HAP-1 (cell line): ENCODE results near the gene HTR1B.
A peak's percentile ranks its signal among the peaks of the same experiment; 100 is the strongest.

ENCODE experiments used
- DNase-seq, 2 experiments: peaks; one replicate each; pipeline ENCODE4 v3.0.0-alpha.2; 2016 to 2020; ENCODE audit warnings: low spot score in 2 of 2
- H3K27me3 ChIP-seq: fragments of 250-450 bp; sonication (Bioruptor Pico); 2 replicates; pipeline ENCODE4 v1.5.1; 2020; ENCODE audit warnings: low read depth, mild to moderate bottlenecking, moderate library complexity
- H3K36me3 ChIP-seq: fragments of 250-450 bp; sonication (Bioruptor Pico); replicated peaks from 2 replicates; pipeline ENCODE4 v1.5.1; 2020; ENCODE audit warnings: mild to moderate bottlenecking
- H3K4me1 ChIP-seq: fragments of 250-450 bp; sonication (Bioruptor Pico); 2 replicates; pipeline ENCODE4 v1.5.1; 2020; ENCODE audit warnings: mild to moderate bottlenecking
- H3K4me3 ChIP-seq: fragments of 250-450 bp; sonication (Bioruptor Pico); 2 replicates; pipeline ENCODE4 v1.5.1; 2020; ENCODE audit warnings: mild to moderate bottlenecking, moderate library complexity
- H3K9me3 ChIP-seq: fragments of 250-450 bp; sonication (Bioruptor Pico); 2 replicates; pipeline ENCODE4 v1.5.1; 2020; ENCODE audit warnings: mild to moderate bottlenecking, moderate library complexity
- in situ Hi-C: fragments of 300-500 bp; cut with MboI; formaldehyde crosslinking; loops from 3 replicates; pipeline ENCODE4 v1.14.3; 2020; ENCODE audit warnings: low sequenced_read_pairs, inconsistent platforms, mixed read lengths

The HTR1B gene

DNA sequence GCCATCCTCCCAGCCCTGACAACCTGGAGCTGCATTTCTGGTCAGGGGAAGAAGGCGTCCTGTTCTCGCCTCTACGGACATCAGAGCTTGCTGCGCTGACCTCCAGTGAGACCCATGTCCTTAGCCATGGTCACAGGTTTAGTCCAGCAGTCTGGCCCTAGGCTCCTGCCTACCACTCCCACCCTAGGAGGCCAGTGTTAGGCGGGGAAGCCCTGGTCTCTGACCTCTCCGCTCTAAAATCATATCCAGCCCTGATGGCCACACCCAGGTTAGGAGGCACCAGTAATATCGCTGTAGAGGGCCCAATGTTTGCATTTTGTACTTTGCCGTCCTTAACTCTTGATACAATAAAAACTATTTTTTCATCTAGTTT, 1.2 kb upstream of the HTR1B start:
- in situ Hi-C loops = loop anchor here (25.0 kb wide), 1 partner anchor 1527 kb away; no protein-coding TSS in a partner anchor
- Histone ChIP-seq H3K4me3 (no peak overlapping the region), H3K9me3 (no peaks in the 10 kb centered on the region), H3K4me1 (no peaks in the 10 kb centered on the region), H3K27me3 (peaks cover 43% of the 10 kb centered on the region), H3K36me3 (no peaks in the 10 kb centered on the region)
- no peak for DNase-seq

DNA sequence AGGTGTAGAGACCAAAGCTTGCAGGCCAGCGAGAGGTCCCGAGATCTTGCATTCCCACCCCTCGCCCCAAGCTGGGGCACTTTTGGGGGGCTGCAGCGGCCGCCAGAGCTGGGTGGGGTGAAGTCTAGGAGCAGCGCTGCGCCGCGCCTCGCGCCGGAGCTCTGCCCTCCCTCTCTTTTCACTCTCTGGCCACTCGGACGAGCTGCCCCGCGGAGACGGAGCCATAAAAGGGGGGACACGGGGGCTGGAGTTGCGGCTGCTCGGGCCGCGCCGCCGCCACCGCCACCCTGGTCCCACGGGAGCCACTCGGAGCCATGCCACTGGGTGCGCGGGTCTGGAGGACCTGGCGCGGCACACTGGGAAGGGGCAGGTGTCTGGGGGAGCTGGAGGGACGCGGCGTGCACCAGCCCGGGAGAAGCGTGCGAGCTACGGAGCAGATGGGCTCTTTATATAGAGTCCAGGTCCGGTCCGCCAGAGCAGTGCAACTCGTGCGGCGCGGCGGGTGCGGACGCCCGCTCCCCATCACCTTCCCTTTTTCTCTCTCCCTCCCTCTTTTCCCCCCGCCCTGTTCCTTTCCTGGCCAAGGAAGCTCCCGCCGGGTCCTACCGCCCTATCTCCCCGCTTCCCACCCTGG, 687 bp upstream of the HTR1B start:
- no peak overlapping the region for H3K4me3 ChIP-seq
- in situ Hi-C loops = loop anchor here (25.0 kb wide), 1 partner anchor 1527 kb away; no protein-coding TSS in a partner anchor
- H3K4me1 ChIP-seq = no peaks in the 10 kb centered on the region
- no peaks in the 10 kb centered on the region for H3K9me3 ChIP-seq
- no peak for DNase-seq
- no peaks in the 10 kb centered on the region for H3K36me3 ChIP-seq
- peaks cover 43% of the 10 kb centered on the region for H3K27me3 ChIP-seq

DNA sequence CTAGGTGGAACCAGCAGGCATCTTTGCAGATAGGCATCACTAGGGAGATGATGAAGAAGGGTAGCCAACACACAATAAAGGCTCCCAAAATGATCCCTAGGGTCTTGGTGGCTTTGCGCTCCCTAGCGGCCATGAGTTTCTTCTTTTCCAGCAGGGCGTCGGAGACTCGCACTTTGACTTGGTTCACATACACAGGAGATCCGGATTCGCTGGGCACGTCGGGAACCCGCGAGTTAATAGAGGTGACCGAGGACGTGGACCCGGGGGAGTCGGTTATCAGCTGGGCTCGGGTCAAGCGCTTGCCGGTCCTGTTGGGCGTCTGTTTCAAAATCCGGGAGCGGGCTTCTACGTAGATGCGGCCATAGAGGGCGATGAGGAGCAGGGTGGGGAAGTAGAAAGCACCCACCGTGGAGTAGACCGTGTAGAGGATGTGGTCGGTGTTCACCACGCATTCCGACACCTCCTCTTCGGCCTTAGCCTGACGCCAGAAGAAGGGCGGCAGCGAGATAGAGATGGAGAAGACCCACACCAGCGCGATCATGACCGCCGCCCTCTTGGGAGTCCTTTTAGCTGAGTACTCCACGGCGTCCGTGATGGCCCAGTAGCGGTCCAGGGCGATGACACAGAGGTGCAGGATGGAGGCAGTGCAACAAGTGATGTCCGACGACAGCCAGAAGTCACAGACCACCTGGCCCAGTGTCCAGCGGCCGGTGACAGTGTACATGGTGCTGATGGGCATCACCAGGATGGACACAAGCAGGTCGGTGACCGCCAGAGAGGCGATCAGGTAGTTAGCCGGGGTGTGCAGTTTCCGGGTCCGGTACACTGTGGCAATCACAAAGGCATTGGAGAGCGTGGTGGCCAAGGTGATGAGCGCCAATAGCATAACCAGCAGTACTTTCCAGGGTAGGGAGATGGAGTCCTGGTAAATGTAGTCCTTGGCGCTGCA, 658 bp downstream of the HTR1B start:
- Histone ChIP-seq H3K4me1 (no peaks in the 10 kb centered on the region), H3K27me3 (peaks cover 43% of the 10 kb centered on the region), H3K9me3 (no peaks in the 10 kb centered on the region), H3K4me3 (no peak overlapping the region), H3K36me3 (no peaks in the 10 kb centered on the region)
- in situ Hi-C loops = loop anchor here (25.0 kb wide), 1 partner anchor 1525 kb away; no protein-coding TSS in a partner anchor
- peak in 1 of 2 experiments; percentile 27 for DNase-seq

DNA sequence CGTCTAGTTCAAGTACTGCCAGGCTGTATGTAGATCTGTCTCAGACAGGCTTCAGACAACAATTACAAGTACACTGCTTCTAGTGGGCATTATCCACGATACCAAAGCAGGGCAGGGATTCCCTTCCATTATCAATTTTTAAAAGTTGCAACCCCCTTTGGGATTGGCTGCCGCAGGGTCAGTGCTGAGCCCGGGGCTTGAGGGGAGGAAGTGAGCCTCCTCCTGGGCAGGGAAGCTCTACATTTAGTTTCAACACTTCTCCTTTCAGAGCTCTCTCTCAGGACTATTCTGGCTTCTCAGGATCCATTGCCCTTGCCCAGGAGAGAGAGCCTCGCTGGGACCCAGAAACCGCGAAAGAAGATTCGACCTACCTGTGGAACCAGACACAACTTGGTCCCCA, 1.5 kb downstream of the HTR1B start:
- Histone ChIP-seq H3K9me3 (no peaks in the 10 kb centered on the region), H3K4me3 (no peak overlapping the region), H3K27me3 (peaks cover 43% of the 10 kb centered on the region), H3K4me1 (no peaks in the 10 kb centered on the region), H3K36me3 (no peaks in the 10 kb centered on the region)
- in situ Hi-C loops = loop anchor here (25.0 kb wide), 1 partner anchor 1524 kb away; no protein-coding TSS in a partner anchor
- DNase-seq = no peak

DNA sequence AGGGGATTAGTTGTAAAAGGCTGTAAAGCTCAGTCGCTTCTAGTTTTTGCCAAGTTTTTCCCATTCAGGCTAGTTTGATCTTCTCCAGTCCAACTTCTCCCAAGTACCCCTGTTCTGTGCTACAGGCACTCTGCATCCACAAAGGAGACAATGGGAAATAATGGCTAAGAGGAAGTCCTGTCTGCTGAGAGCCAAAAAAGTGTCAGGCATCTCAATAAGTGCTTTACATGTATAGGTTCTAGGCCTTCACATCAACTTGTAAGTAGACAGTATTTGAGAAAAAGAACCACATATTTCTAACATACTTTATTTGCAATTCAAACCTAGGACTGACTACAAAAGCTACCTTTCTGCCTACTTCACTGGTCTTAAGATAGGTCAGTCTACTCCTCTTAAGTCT, 4.9 kb downstream of the HTR1B start:
- in situ Hi-C loops = loop anchor here (25.0 kb wide), 1 partner anchor 1521 kb away; no protein-coding TSS in a partner anchor
- no peak overlapping the region for H3K4me3 ChIP-seq
- H3K4me1 ChIP-seq = no peaks in the 10 kb centered on the region
- peaks cover 12% of the 10 kb centered on the region for H3K27me3 ChIP-seq
- no peaks in the 10 kb centered on the region for H3K9me3 ChIP-seq
- DNase-seq = no peak
- no peaks in the 10 kb centered on the region for H3K36me3 ChIP-seq

DNA sequence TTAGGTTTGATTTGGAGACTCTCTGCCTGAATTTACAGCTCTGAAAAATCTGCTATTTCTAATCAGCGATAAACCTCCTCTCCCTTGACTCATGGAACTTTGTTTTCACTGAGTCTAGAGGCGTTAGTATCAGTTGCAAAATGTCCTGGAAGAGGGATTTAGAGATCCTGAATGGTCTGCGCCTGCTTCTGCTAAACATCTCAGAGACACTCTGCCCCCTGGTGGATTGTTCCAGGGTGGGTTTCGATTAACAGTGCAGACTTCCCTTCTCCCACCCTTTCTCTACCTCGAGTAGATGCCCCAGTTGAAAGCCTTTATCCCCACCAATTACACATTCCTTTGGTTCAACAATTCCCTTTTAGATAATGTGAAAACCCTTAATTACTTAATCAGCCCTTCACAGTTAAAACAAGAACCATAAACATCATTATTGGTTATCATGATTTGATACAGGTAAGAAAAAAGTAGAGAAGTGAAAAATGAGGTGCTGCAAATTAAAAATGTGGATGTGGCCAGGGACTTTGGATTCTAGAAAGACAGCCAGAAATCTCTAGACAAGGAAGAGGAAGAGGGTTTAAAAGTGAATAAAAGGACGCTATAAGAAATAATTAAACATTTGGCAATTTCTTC, 5.5 kb downstream of the HTR1B start:
- Histone ChIP-seq H3K4me1 (no peaks in the 10 kb centered on the region), H3K4me3 (no peak overlapping the region), H3K27me3 (peaks cover 6% of the 10 kb centered on the region; the same call in 1 of the 2 replicates), H3K9me3 (no peaks in the 10 kb centered on the region), H3K36me3 (no peaks in the 10 kb centered on the region)
- in situ Hi-C loops = loop anchor here (25.0 kb wide), 1 partner anchor 1521 kb away; no protein-coding TSS in a partner anchor
- DNase-seq = peak; percentile 50 to 81

DNA sequence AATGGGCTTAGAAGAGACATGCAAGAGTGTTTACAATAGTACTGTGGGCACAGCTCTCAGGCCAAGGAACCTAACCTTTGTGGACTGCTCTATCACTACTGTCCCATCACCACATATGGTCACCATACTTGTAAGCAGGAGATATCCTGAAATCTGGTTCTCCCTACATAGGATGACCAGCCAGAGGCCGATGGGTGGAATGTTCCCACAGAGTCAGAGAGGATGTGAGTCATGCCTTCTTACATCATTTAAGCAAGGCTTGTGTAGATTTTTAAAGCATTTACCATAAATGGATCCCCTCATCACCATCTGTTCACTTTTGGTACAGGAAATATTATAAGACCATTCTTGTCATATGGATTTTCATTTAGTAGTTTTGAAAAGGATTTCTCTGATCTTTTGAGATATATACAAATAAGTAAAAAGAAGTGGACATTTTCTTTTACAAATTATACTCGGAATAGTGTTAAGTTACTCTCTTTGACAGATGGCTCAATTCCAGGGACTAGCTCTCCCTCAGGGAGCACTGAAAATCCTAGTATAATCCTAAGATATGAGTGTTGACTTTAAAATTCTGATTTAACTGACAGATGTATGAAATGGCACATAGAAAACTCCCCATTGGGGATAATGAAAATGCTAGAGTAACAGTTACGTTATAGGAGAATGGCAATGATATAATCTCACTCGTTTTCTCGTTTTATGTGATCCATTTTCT, 6.6 kb downstream of the HTR1B start:
- Histone ChIP-seq H3K27me3 (no peaks in the 10 kb centered on the region; the same call in 1 of the 2 replicates), H3K36me3 (no peaks in the 10 kb centered on the region), H3K9me3 (no peaks in the 10 kb centered on the region), H3K4me3 (no peak overlapping the region), H3K4me1 (no peaks in the 10 kb centered on the region)
- in situ Hi-C loops = loop anchor here (25.0 kb wide), 1 partner anchor 1519 kb away; no protein-coding TSS in a partner anchor
- DNase-seq = no peak

DNA sequence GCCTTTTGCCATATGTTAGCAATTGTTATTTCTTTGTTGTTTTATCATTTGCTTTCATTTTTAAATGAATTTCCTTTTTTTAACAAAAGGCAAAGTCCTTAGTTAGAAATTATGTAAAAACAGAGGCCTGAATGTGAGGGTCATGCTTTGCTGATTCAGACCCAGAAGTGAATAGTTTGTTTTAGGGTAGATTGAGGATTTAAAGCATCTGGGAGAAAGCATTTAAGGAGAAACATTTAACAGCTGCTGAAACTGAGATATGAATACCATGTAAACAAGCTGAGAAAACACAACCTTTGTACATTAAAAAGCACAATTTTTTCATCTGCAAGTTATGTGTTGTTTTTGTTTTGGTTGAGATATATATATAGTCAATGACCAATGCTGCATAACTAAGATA, 8.0 kb downstream of the HTR1B start:
- no peak overlapping the region for H3K4me3 ChIP-seq
- H3K4me1 ChIP-seq = no peaks in the 10 kb centered on the region
- no peaks in the 10 kb centered on the region for H3K36me3 ChIP-seq
- no peaks in the 10 kb centered on the region for H3K27me3 ChIP-seq
- no peak for DNase-seq
- no peaks in the 10 kb centered on the region for H3K9me3 ChIP-seq
- in situ Hi-C loops = loop anchor here (25.0 kb wide), 1 partner anchor 1518 kb away; no protein-coding TSS in a partner anchor

DNA sequence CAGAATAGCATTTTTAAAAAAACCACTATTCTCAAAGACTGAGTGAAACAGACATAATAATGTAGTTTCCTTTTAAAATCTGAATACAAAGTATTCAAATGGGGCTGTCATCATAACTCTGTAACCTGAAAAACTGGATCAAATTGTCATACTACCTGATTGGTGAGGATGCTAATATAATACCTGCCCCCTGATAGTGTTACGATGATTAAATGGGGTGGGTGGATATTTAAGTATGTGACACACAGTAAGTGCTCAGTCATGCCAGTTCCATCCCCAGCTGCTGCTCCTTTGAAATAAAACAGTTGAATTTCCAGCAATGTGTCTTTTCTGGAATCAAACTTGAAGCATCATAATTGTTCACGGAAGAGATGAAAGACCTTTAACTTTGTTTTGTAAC, 8.9 kb downstream of the HTR1B start:
- no peak for DNase-seq
- Histone ChIP-seq H3K4me3 (no peak overlapping the region), H3K36me3 (no peaks in the 10 kb centered on the region), H3K27me3 (no peaks in the 10 kb centered on the region), H3K4me1 (no peaks in the 10 kb centered on the region), H3K9me3 (no peaks in the 10 kb centered on the region)
- in situ Hi-C loops = loop anchor here (25.0 kb wide), 1 partner anchor 1517 kb away; no protein-coding TSS in a partner anchor

DNA sequence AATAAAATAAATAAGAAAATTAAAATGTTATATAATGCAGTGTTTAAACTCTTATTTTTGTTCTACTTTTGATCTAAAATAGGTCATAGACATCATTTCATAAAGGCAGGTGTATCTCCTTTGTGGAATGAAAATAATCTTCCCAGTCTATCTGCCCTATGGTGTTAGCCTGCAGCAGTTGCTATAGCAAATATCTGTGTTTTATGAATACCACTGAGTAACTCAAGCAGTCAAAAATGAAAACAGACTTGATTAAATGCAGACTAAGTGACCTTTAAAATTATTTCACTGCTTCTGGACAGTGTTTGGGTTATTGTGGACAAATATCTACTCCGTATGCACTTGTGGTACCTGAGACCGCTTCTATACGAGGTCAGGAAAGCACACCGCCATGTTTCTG, 11.8 kb downstream of the HTR1B start:
- no peaks in the 10 kb centered on the region for H3K9me3 ChIP-seq
- H3K4me3 ChIP-seq = no peak overlapping the region
- no peaks in the 10 kb centered on the region for H3K27me3 ChIP-seq
- no peak for DNase-seq
- no peaks in the 10 kb centered on the region for H3K36me3 ChIP-seq
- no peaks in the 10 kb centered on the region for H3K4me1 ChIP-seq
- in situ Hi-C loops = loop anchor here (25.0 kb wide), 1 partner anchor 1514 kb away; no protein-coding TSS in a partner anchor

DNA sequence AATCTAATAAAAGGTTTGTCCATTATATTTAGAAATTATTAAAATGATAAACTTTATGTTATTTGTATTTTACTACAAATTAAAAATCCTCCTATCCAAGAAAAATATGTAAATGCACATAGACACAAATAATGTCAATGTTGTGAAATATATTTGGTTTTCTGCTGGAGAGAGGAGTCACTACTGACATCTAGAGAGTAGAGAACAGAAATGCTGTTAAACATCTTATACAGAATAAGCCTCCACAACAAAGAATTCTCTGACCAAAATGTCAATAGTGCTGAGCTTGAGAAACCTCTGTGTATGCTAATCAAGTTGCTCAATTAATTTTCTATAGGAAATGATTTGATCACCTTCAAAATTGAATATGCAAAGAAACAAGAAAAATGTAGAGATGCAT, 12.4 kb downstream of the HTR1B start:
- no peaks in the 10 kb centered on the region for H3K27me3 ChIP-seq
- H3K9me3 ChIP-seq = no peaks in the 10 kb centered on the region
- DNase-seq = no peak
- H3K36me3 ChIP-seq = no peaks in the 10 kb centered on the region
- no peaks in the 10 kb centered on the region for H3K4me1 ChIP-seq
- in situ Hi-C loops = loop anchor here (25.0 kb wide), 1 partner anchor 1514 kb away; no protein-coding TSS in a partner anchor
- no peak overlapping the region for H3K4me3 ChIP-seq

DNA sequence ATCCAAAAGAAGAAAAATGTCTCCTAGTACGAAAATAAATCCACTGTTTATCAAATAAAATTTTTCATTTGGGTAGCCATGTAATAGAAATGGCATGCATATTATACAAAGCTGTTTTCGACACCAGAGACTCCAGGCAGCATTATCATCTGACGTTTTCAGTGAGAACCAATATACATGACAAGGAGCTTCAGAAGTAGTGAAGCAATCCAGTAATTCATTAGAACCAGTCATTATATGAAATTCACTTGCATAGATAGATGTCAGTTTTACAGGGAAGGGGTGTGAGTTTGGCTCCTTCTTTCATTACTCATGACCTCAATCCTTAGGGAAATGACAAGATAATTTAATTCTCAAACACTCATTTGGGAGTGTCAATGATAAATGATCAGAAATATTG, 14.7 kb downstream of the HTR1B start:
- DNase-seq = no peak
- no peaks in the 10 kb centered on the region for H3K9me3 ChIP-seq
- in situ Hi-C loops = no loop called here

DNA sequence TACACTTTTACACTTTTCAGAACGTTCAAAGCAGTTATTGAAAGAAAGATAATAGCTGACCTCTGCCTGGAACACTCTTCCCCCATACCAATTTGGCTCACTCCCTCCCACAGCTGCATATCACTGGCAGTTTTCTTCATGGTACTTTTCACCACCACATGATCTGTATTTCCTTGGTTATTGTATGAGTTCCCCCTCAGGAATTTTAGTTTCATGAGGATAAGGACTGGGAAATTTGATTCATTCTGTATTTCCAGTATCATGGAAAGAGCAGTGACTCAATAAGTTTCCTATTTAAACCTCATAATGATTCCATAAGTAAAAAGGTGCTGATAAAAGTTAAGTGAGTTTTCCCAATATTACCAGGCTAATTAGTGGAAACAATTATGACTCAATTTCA, 16.0 kb downstream of the HTR1B start:
- in situ Hi-C loops = no loop called here
- Histone ChIP-seq H3K4me3 (no peak overlapping the region), H3K36me3 (no peaks in the 10 kb centered on the region), H3K4me1 (no peaks in the 10 kb centered on the region), H3K9me3 (no peaks in the 10 kb centered on the region), H3K27me3 (no peaks in the 10 kb centered on the region)
- DNase-seq = no peak

More for the DNA sequence above, 14.7 kb downstream of the HTR1B start:
- Histone ChIP-seq H3K36me3 (no peaks in the 10 kb centered on the region), H3K27me3 (no peaks in the 10 kb centered on the region), H3K4me1 (no peaks in the 10 kb centered on the region), H3K4me3 (no peak overlapping the region)
